ENCODE measurements around the gene BLOC1S3.

DNA sequence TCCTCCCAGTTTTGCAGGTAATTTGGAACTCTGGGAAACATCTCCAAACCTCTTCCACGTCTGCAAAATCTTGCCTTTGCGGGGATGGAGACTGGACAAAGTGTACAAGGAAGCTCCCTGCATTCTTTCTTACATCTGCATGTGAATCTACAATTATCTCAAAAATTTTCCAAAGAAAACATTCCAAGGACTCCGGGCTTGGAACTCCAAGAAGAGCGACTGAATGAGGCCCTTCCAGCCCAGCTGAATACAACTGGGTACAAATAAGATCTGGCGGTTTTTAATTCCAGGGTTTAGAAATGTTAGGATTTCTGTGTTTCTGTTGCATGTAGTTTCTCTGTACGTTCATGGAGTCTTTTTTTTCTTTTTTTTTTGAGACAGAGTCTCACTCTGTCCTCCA lies 38.1 kb downstream of the BLOC1S3 start:
- no peak for TF ChIP-seq EZH2 (IDR thresholded peaks at IDR 0.05)
- no peak for TF ChIP-seq POLR2AphosphoS5 (IDR thresholded peaks at IDR 0.05; ENCODE audit: borderline replicate concordance, low read depth, low read length)
- no peak for TF ChIP-seq FOXP2 (optimal IDR thresholded peaks at IDR 0.05; ENCODE audit: control extremely low read depth, extremely low read length, insufficient read depth)
